BJ (cell line): ENCODE data around the gene STC2. TPM values are rescaled to one million over a fixed set of nuclear protein-coding genes. Genes with fewer than 3 reads are reported as not detected.

Experiments used
- CTCF ChIA-PET: fragments of 350-600 bp; formaldehyde crosslinking; extraction: SDS; loops from one replicate; lab custom pipeline; 2021; ENCODE audit warnings: antibody characterized with exemption, inconsistent platforms; lab: Yijun Ruan, JAX
- POLR2A ChIA-PET: fragments of 300-600 bp; sonication (Branson Sonifier 250); formaldehyde crosslinking; extraction: SDS; loops from one replicate; lab custom pipeline; 2021; ENCODE audit warnings: antibody characterized with exemption; lab: Charles Lee
- DNase-seq: peaks from one replicate; pipeline ENCODE4 v3.0.0-alpha.2; 2011; ENCODE audit warnings: low read depth
- H3K27me3 ChIP-seq: 2 replicates; pipeline ENCODE4 v1.6.0; 2011; ENCODE audit warnings: low read length; ENCODE audit not compliant: control insufficient read depth, insufficient read depth
- H3K36me3 ChIP-seq: 2 replicates; pipeline ENCODE4 v1.5.1; 2011; ENCODE audit warnings: low read length; ENCODE audit not compliant: control insufficient read depth, insufficient read depth
- H3K4me3 ChIP-seq: 2 replicates; pipeline ENCODE4 v1.5.1; 2011; ENCODE audit warnings: low read depth, mild to moderate bottlenecking, control low read depth, low read length
- CTCF ChIP-seq: IDR thresholded peaks from 2 replicates; pipeline ENCODE4 v1.5.1; 2011; ENCODE audit warnings: low read depth, mild to moderate bottlenecking, control low read depth, inconsistent platforms, low read length, moderate library complexity; ENCODE audit not compliant: insufficient read depth
- polyA plus RNA-seq: library from polyadenylated mRNA; depleted of rRNA; stranded (reverse); fragments of >200 nt; gene quantifications from 2 replicates; pipeline ENCODE4 v1.2.3, GENCODE V29; 2011

The STC2 gene
- polyA plus RNA-seq, 1 experiment: 168 TPM

- DNase-seq: no peak
- Histone ChIP-seq H3K36me3 (peaks cover 10% of the 10 kb centered on the region), H3K4me3 (no peak overlapping the region), H3K27me3 (no peaks in the 10 kb centered on the region)
- ChIA-PET POLR2A (no interaction called here), CTCF (interaction anchor here (0.7 to 4.7 kb wide), 5 partner anchors 13 to 83 kb away, joined by 3 to 18 read pairs (median 5); no protein-coding TSS in a partner anchor)
- TF ChIP-seq CTCF: no peak
Observed at GRCh38 chr5:173312821-173313220, 15.4 kb downstream of the STC2 start.

GRCh38 chr5:173311818-173312585 is 16.2 kb downstream of the STC2 start:
- ChIA-PET POLR2A (no interaction called here), CTCF (interaction anchor here (0.7 to 4.7 kb wide), 8 partner anchors 8 to 614 kb away, joined by 3 to 18 read pairs (median 5); no protein-coding TSS in a partner anchor)
- Histone ChIP-seq H3K36me3 (peaks cover 2% of the 10 kb centered on the region; the same call in 1 of the 2 replicates), H3K27me3 (no peaks in the 10 kb centered on the region), H3K4me3 (no peak overlapping the region)
- no peak for TF ChIP-seq CTCF
- no peak for DNase-seq

DNA sequence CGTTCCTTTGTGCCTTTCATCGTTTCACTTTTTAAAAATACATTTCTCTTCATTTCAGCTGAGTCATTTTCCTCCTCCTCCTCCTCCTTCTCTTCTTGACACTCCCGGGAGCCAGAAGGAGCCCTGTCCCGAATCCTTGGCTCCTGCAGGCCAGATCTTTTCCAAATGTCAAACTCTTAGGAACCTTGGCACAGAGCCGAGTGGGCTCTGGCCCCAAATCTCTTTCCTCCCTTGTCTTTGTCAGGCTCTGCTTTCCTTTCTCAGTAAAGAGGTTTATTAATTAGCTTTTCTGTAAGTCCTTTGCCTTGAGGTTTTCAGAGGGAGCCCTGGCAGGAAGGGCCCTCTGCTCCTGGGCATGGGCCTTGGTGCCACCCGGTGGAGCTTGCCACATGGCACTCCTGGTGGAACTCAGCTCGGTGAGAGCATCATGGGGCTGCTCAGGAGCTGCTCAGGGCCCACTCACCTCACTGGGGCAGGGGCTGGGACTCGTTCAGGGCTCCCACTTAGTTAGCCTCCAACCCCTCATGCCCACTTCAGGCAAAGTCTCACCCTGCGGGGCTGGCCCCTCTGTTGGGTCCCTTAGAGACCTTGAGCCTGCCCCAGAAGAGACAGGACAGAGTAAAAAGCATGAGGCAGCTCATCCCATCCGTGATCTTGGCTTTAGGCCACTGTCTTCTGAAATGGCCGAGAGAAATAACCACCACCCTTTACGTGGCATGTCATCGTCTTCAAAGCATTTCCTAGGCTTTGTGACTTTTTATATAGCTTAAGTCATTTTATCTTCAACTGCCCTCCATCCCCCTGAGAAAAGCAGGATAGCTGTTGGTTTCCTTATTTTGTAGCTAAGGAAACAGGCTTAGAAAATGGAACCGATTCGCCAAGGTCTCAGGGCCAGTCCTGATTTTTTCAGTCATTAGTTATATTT is 17.1 kb downstream of the STC2 start:
- POLR2A ChIA-PET: interaction anchor here (0.6 kb wide), 1 partner anchor 254 kb away, joined by 3 read pairs; no protein-coding TSS in a partner anchor
- no peaks in the 10 kb centered on the region for H3K27me3 ChIP-seq
- H3K36me3 ChIP-seq: peaks cover under 1% of the 10 kb centered on the region; the same call in 1 of the 2 replicates
- DNase-seq: no peak
- CTCF ChIA-PET: interaction anchor here (0.9 to 4.7 kb wide), 7 partner anchors 9 to 613 kb away, joined by 3 to 18 read pairs (median 5); no protein-coding TSS in a partner anchor
- H3K4me3 ChIP-seq: no peak overlapping the region
- no peak for TF ChIP-seq CTCF

- POLR2A ChIA-PET: interaction anchor here (0.6 kb wide), 1 partner anchor 254 kb away, joined by 3 read pairs; no protein-coding TSS in a partner anchor
- TF ChIP-seq CTCF: no peak
- CTCF ChIA-PET: interaction anchor here (1.1 to 4.7 kb wide), 2 partner anchors 11 to 17 kb away, joined by 3 to 18 read pairs; no protein-coding TSS in a partner anchor
- no peaks in the 10 kb centered on the region for H3K27me3 ChIP-seq
- no peaks in the 10 kb centered on the region for H3K36me3 ChIP-seq
- DNase-seq: no peak
- no peak overlapping the region for H3K4me3 ChIP-seq
Observed at GRCh38 chr5:173310218-173310769, 17.9 kb downstream of the STC2 start.
